ENCODE results near the gene KCNK4. TPM values are rescaled to one million over a fixed set of nuclear protein-coding genes. Genes with fewer than 3 reads are reported as not detected.

KCNK4 gene
- total and polyA plus RNA-seq, 2 donors (not counting 3 experiments of a cell fraction or from before 2014, with no cell fraction given): 0.06 to 0.44 TPM

GRCh38 chr11:64244966-64245365 is 46.1 kb upstream of the KCNK4 start:
- no peaks in the 10 kb centered on the region for H3K9me3 ChIP-seq (replicated peaks; ENCODE audit: control insufficient read depth, insufficient read depth, low read length)
- H3K27me3 ChIP-seq (ENCODE audit: control insufficient read depth in 2 of 2, insufficient read depth in 2 of 2, low read length in 2 of 2): no peaks in the 10 kb centered on the region
- no peak overlapping the region for H3K27ac ChIP-seq (ENCODE audit: insufficient read depth, low read depth, low read length)
- H3K79me2 ChIP-seq (ENCODE audit: control insufficient read depth, insufficient read depth, low read length): peaks cover 40% of the 10 kb centered on the region
- H4K20me1 ChIP-seq (replicated peaks; ENCODE audit: control insufficient read depth, extremely low read depth, insufficient read depth, low read length): no peaks in the 10 kb centered on the region
- H3K4me1 ChIP-seq (ENCODE audit: control insufficient read depth, extremely low read depth, insufficient read depth, low read length): peaks cover 26% of the 10 kb centered on the region
- peak overlapping the region; percentile 4 for H3K9ac ChIP-seq (replicated peaks; ENCODE audit: extremely low read depth, insufficient read depth, low read length)
- H3K4me3 ChIP-seq (replicated peaks in 1 of 3; ENCODE audit: insufficient read depth in 1 of 3, low read depth in 1 of 3, low read length in 3 of 3): peak overlapping the region; percentile 67 to 78 (median 73)
- no peak overlapping the region for H2AFZ ChIP-seq (ENCODE audit: low read depth, low read length)
- ChIA-PET CTCF (interaction anchor here (0.6 to 5.0 kb wide), 11 partner anchors 8 to 110 kb away, joined by 3 to 36 read pairs (median 4); partner anchors contain the start of genes CATSPERZ, ESRRA and STIP1), POLR2A (interaction anchor here (1.5 to 2.2 kb wide), 2 partner anchors 23 to 27 kb away, joined by 5 to 10 read pairs; no protein-coding TSS in a partner anchor)
- peak; percentile 2 for TF ChIP-seq POLR2A (IDR thresholded peaks at IDR 0.05; ENCODE audit: low read depth, low read length)
- no peak for TF ChIP-seq POLR2AphosphoS5 (IDR thresholded peaks at IDR 0.05; ENCODE audit: insufficient read depth, low read depth, low read length)
- H3K36me3 ChIP-seq (ENCODE audit: control insufficient read depth in 2 of 2, extremely low read depth in 1 of 2, insufficient read depth in 2 of 2, low read length in 2 of 2): peaks cover 0 to 12% of the 10 kb centered on the region in 2 experiments
- no peaks in the 10 kb centered on the region for H3K9me1 ChIP-seq (replicated peaks; ENCODE audit: control insufficient read depth, extremely low read depth, insufficient read depth, low read length)
- dilution Hi-C loops (cut with MboI; ENCODE audit: extremely low pct_ligation_motif_present, low sequenced_read_pairs): no loop called here
- DNase-seq (ENCODE audit: low read depth, low spot score) (no peak), FAIRE-seq (no peak)
- intact Hi-C loops (cut with micrococcal nuclease): loop anchor here (5.0 kb wide), 1 partner anchor 112 kb away; the partner anchor contains the start of gene RPS6KA4
- no TSS peak for BruUV-seq (replicated peaks)
- H3K4me2 ChIP-seq (ENCODE audit: insufficient read depth, low read length): peak overlapping the region; percentile 35

GRCh38 chr11:64245401-64245796 is 45.7 kb upstream of the KCNK4 start:
- ChIA-PET CTCF (interaction anchor here (0.9 to 5.0 kb wide), 10 partner anchors 8 to 110 kb away, joined by 3 to 36 read pairs (median 5); partner anchors contain the start of genes CATSPERZ, ESRRA and STIP1), POLR2A (interaction anchor here (0.6 to 2.2 kb wide), 4 partner anchors 23 to 59 kb away, joined by 3 to 10 read pairs (median 6); no protein-coding TSS in a partner anchor)
- H3K36me3 ChIP-seq (ENCODE audit: control insufficient read depth in 2 of 2, extremely low read depth in 1 of 2, insufficient read depth in 2 of 2, low read length in 2 of 2): peaks cover 0 to 12% of the 10 kb centered on the region in 2 experiments
- H3K79me2 ChIP-seq (ENCODE audit: control insufficient read depth, insufficient read depth, low read length): peaks cover 40% of the 10 kb centered on the region
- no peaks in the 10 kb centered on the region for H4K20me1 ChIP-seq (replicated peaks; ENCODE audit: control insufficient read depth, extremely low read depth, insufficient read depth, low read length)
- FAIRE-seq: no peak
- TF ChIP-seq POLR2A (IDR thresholded peaks at IDR 0.05; ENCODE audit: low read depth, low read length) (no peak), MYC (IDR thresholded peaks at IDR 0.05; ENCODE audit: low read depth, low read length) (no peak), EZH2 (IDR thresholded peaks at IDR 0.05; ENCODE audit: borderline replicate concordance, low read depth, low read length, severe bottlenecking) (no peak), JUN (IDR thresholded peaks at IDR 0.05; ENCODE audit: borderline replicate concordance, insufficient read depth, insufficient read length, low read depth) (no peak), GATA2 (IDR thresholded peaks at IDR 0.05; ENCODE audit: insufficient read depth, insufficient read length, low read depth, low read length) (no peak)
- TF ChIP-seq, protein P1, sequence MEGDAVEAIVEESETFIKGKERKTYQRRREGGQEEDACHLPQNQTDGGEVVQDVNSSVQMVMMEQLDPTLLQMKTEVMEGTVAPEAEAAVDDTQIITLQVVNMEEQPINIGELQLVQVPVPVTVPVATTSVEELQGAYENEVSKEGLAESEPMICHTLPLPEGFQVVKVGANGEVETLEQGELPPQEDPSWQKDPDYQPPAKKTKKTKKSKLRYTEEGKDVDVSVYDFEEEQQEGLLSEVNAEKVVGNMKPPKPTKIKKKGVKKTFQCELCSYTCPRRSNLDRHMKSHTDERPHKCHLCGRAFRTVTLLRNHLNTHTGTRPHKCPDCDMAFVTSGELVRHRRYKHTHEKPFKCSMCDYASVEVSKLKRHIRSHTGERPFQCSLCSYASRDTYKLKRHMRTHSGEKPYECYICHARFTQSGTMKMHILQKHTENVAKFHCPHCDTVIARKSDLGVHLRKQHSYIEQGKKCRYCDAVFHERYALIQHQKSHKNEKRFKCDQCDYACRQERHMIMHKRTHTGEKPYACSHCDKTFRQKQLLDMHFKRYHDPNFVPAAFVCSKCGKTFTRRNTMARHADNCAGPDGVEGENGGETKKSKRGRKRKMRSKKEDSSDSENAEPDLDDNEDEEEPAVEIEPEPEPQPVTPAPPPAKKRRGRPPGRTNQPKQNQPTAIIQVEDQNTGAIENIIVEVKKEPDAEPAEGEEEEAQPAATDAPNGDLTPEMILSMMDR (IDR thresholded peaks at IDR 0.05; ENCODE audit: extremely low read depth in 1 of 2, insufficient read depth in 1 of 2, low read depth in 1 of 2, low read length in 2 of 2): no peak
- peak overlapping the region; percentile 35 for H3K4me2 ChIP-seq (ENCODE audit: insufficient read depth, low read length)
- peak overlapping the region; percentile 67 to 78 (median 73) for H3K4me3 ChIP-seq (replicated peaks in 1 of 3; ENCODE audit: insufficient read depth in 1 of 3, low read depth in 1 of 3, low read length in 3 of 3)
- H3K27ac ChIP-seq (ENCODE audit: insufficient read depth, low read depth, low read length): peak overlapping the region; percentile 47
- peaks cover 22% of the 10 kb centered on the region for H3K4me1 ChIP-seq (ENCODE audit: control insufficient read depth, extremely low read depth, insufficient read depth, low read length)
- BruUV-seq (replicated peaks): no TSS peak
- H3K9ac ChIP-seq (replicated peaks; ENCODE audit: extremely low read depth, insufficient read depth, low read length): peak overlapping the region; percentile 4
- H3K9me1 ChIP-seq (replicated peaks; ENCODE audit: control insufficient read depth, extremely low read depth, insufficient read depth, low read length): no peaks in the 10 kb centered on the region
- DNase-seq (ENCODE audit: low read depth, low spot score): no peak
- dilution Hi-C loops (cut with MboI; ENCODE audit: extremely low pct_ligation_motif_present, low sequenced_read_pairs): no loop called here
- H3K27me3 ChIP-seq (ENCODE audit: control insufficient read depth in 2 of 2, insufficient read depth in 2 of 2, low read length in 2 of 2): no peaks in the 10 kb centered on the region
- intact Hi-C loops (cut with micrococcal nuclease): no loop called here
- H3K9me3 ChIP-seq (replicated peaks; ENCODE audit: control insufficient read depth, insufficient read depth, low read length): no peaks in the 10 kb centered on the region
- H2AFZ ChIP-seq (ENCODE audit: low read depth, low read length): no peak overlapping the region

Data from endothelial cell of umbilical vein (primary cell).